Measurements from ENCODE around the gene NUDT17.

DNA sequence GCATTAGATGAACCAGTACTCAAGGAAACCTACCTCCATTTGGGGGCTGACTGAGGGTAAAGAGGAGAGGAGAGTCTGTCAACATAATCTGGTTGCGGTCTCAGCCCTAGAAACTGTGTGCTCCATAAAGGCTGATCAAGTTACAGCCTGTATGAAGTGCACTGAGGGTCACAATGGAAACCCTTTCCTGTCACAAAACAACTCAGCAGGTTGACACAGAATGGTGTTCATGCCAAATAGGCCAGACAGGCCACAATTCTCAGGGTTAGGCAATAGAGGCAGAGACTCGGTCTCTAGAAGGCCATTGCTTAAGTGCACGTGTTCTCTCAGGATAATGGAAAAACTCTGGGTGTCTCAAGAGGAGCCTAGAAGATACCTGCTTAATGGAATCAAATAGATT lies 44.3 kb downstream of the NUDT17 start:
- no peak for TF ChIP-seq EZH2 (IDR thresholded peaks at IDR 0.05; ENCODE audit: low read length)
- TF ChIP-seq, protein P1, sequence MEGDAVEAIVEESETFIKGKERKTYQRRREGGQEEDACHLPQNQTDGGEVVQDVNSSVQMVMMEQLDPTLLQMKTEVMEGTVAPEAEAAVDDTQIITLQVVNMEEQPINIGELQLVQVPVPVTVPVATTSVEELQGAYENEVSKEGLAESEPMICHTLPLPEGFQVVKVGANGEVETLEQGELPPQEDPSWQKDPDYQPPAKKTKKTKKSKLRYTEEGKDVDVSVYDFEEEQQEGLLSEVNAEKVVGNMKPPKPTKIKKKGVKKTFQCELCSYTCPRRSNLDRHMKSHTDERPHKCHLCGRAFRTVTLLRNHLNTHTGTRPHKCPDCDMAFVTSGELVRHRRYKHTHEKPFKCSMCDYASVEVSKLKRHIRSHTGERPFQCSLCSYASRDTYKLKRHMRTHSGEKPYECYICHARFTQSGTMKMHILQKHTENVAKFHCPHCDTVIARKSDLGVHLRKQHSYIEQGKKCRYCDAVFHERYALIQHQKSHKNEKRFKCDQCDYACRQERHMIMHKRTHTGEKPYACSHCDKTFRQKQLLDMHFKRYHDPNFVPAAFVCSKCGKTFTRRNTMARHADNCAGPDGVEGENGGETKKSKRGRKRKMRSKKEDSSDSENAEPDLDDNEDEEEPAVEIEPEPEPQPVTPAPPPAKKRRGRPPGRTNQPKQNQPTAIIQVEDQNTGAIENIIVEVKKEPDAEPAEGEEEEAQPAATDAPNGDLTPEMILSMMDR (optimal IDR thresholded peaks at IDR 0.05 in 1 of 3, IDR thresholded peaks at IDR 0.05 in 1 of 3, conservative IDR thresholded peaks at IDR 0.05 in 1 of 3; ENCODE audit: extremely low read depth in 1 of 3, insufficient read depth in 2 of 3, low read length in 3 of 3), result no peak
